OCI-LY7 (cell line): Measurements from ENCODE around the gene C1orf116. TPM values are rescaled to one million over a fixed set of nuclear protein-coding genes. Genes with fewer than 3 reads are reported as not detected.

Experiments used
- BruUV-seq: library from RNA; stranded (reverse); fragments of 400-500 nt; replicated peaks from 2 replicates; lab custom pipeline; 2021; lab: Mats Ljungman, UMichigan
- CTCF ChIA-PET: fragments of 300-600 bp; sonication (Branson Sonifier 250); formaldehyde crosslinking; loops from one replicate; lab custom pipeline; 2022; ENCODE audit warnings: antibody characterized with exemption; ENCODE audit not compliant: unreplicated experiment; lab: Charles Lee
- POLR2A ChIA-PET: fragments of 300-600 bp; sonication (Branson Sonifier 250); formaldehyde crosslinking; loops from one replicate; lab custom pipeline; 2022; ENCODE audit warnings: antibody characterized with exemption; lab: Charles Lee
- DNase-seq: peaks from one replicate; pipeline ENCODE4 v3.0.0-alpha.2; 2015; ENCODE audit warnings: low spot score
- H2AFZ ChIP-seq: fragments of 200-600 bp; sonication (generic), shearing (Covaris generic); 2 replicates; pipeline ENCODE4 v1.6.1; 2014; ENCODE audit warnings: mild to moderate bottlenecking, antibody characterized with exemption, low read length, moderate library complexity
- H3K27ac ChIP-seq: fragments of 200-600 bp; sonication (generic); 2 replicates; pipeline ENCODE4 v1.5.1; 2014; ENCODE audit warnings: mixed run types, low read depth, mild to moderate bottlenecking, moderate library complexity, low read length, inconsistent platforms; ENCODE audit not compliant: poor library complexity, severe bottlenecking
- H3K36me3 ChIP-seq: fragments of 200-600 bp; sonication (generic); 2 replicates; pipeline ENCODE4 v1.6.1; 2014; ENCODE audit warnings: mild to moderate bottlenecking, antibody characterized with exemption, low read length, moderate library complexity, mixed read lengths; ENCODE audit not compliant: insufficient read depth
- H3K4me1 ChIP-seq: fragments of 200-600 bp; sonication (generic); 2 replicates; pipeline ENCODE4 v1.5.1; 2014; ENCODE audit warnings: mild to moderate bottlenecking, low read length; ENCODE audit not compliant: insufficient read depth, poor library complexity, severe bottlenecking
- H3K4me2 ChIP-seq: fragments of 200-600 bp; sonication (generic); 2 replicates; pipeline ENCODE4 v1.6.1; 2014; ENCODE audit warnings: mild to moderate bottlenecking, low read length
- H3K4me3 ChIP-seq: fragments of 200-600 bp; sonication (generic); 2 replicates; pipeline ENCODE4 v1.5.1; 2014; ENCODE audit warnings: mild to moderate bottlenecking, low read depth, low read length; ENCODE audit not compliant: poor library complexity, severe bottlenecking
- H3K79me2 ChIP-seq: fragments of 200-600 bp; sonication (generic); 2 replicates; pipeline ENCODE4 v1.6.1; 2016; ENCODE audit warnings: low read depth, mild to moderate bottlenecking, low read length, moderate library complexity, mixed read lengths; ENCODE audit not compliant: insufficient read depth
- H3K9me2 ChIP-seq: fragments of 200-600 bp; sonication (generic); 2 replicates; pipeline ENCODE4 v1.6.1; 2016; ENCODE audit warnings: mild to moderate bottlenecking, low read length, mixed read lengths; ENCODE audit not compliant: insufficient read depth
- H3K9me3 ChIP-seq: fragments of 200-600 bp; sonication (generic); 2 replicates; pipeline ENCODE4 v1.6.1; 2014; ENCODE audit warnings: mild to moderate bottlenecking, mixed run types, low read length, mixed read lengths
- H4K20me1 ChIP-seq: fragments of 200-600 bp; sonication (generic); 2 replicates; pipeline ENCODE4 v1.6.1; 2014; ENCODE audit warnings: mild to moderate bottlenecking, antibody characterized with exemption, low read length, moderate library complexity, mixed read lengths; ENCODE audit not compliant: insufficient read depth
- CTCF ChIP-seq: fragments of 200-600 bp; sonication (generic); conservative IDR thresholded peaks from 2 replicates; pipeline ENCODE4 v1.5.1; 2014; ENCODE audit warnings: mild to moderate bottlenecking, antibody characterized with exemption, low read length, moderate library complexity, mixed read lengths
- EZH2phosphoT487 ChIP-seq: fragments of 200-600 bp; sonication (generic); IDR thresholded peaks from 2 replicates; pipeline ENCODE4 v1.6.1; 2018; ENCODE audit warnings: low read depth, borderline replicate concordance, mild to moderate bottlenecking, mixed run types, antibody characterized with exemption, low read length, moderate library complexity, mixed read lengths
- intact Hi-C: fragments of 100-400 bp; cut with micrococcal nuclease; formaldehyde crosslinking; loops from one replicate; pipeline ENCODE4 v1.10.0; 2022; ENCODE audit not compliant: unreplicated experiment
- total RNA-seq, 2 experiments: library from RNA; depleted of rRNA in 1 of 2; stranded (reverse); fragments of >200 nt in 1 of 2; shearing (Covaris generic) in 1 of 2; gene quantifications; 2 replicates each; pipeline ENCODE4 v1.2.3, GENCODE V29; 2014 to 2022

The C1orf116 gene
- total RNA-seq, 2 experiments from 2014 or later: not detected

- Histone ChIP-seq H4K20me1 (no peaks in the 10 kb centered on the region), H3K9me3 (no peaks in the 10 kb centered on the region), H3K4me1 (no peaks in the 10 kb centered on the region), H3K36me3 (no peaks in the 10 kb centered on the region), H3K4me2 (no peak overlapping the region), H3K27ac (no peak overlapping the region), H3K4me3 (no peak overlapping the region), H3K79me2 (no peaks in the 10 kb centered on the region), H3K9me2 (no peaks in the 10 kb centered on the region), H2AFZ (no peak overlapping the region)
- intact Hi-C loops: no loop called here
- POLR2A ChIA-PET: interaction anchor here (0.5 kb wide), 1 partner anchor 416 kb away, joined by 3 read pairs; no protein-coding TSS in a partner anchor
- BruUV-seq: no TSS peak
- DNase-seq: no peak
- no peak for TF ChIP-seq EZH2phosphoT487
- TF ChIP-seq CTCF: no peak
- CTCF ChIA-PET: no interaction called here
These were observed 7.2 kb downstream of the C1orf116 start for GRCh38 chr1:207025146-207025880.

GRCh38 chr1:207024202-207025145, 8.1 kb downstream of the C1orf116 start:
- H3K9me2 ChIP-seq: no peaks in the 10 kb centered on the region
- H2AFZ ChIP-seq: no peak overlapping the region
- BruUV-seq: no TSS peak
- no peak overlapping the region for H3K4me3 ChIP-seq
- no peak for DNase-seq
- no peaks in the 10 kb centered on the region for H3K36me3 ChIP-seq
- no peaks in the 10 kb centered on the region for H3K9me3 ChIP-seq
- no peak for TF ChIP-seq EZH2phosphoT487
- TF ChIP-seq CTCF: no peak
- no peaks in the 10 kb centered on the region for H4K20me1 ChIP-seq
- ChIA-PET POLR2A (no interaction called here), CTCF (no interaction called here)
- intact Hi-C loops: no loop called here
- no peaks in the 10 kb centered on the region for H3K4me1 ChIP-seq
- no peaks in the 10 kb centered on the region for H3K79me2 ChIP-seq
- H3K27ac ChIP-seq: no peak overlapping the region
- H3K4me2 ChIP-seq: no peak overlapping the region
